GM21381 (cell line): Measurements from ENCODE around the gene ICAM5.
"Not testable (repeated sequence)": the region's sequence is repeated elsewhere in the genome, so short reads cannot be mapped to it uniquely, and the experiment has no call there.

ENCODE experiments used
- ATAC-seq: cut with Tn5 transposase; IDR thresholded peaks from one replicate; pipeline ENCODE4 v1.9.1; 2021; ENCODE audit warnings: mild to moderate bottlenecking, moderate library complexity; ENCODE audit not compliant: unreplicated experiment

Gene ICAM5

DNA sequence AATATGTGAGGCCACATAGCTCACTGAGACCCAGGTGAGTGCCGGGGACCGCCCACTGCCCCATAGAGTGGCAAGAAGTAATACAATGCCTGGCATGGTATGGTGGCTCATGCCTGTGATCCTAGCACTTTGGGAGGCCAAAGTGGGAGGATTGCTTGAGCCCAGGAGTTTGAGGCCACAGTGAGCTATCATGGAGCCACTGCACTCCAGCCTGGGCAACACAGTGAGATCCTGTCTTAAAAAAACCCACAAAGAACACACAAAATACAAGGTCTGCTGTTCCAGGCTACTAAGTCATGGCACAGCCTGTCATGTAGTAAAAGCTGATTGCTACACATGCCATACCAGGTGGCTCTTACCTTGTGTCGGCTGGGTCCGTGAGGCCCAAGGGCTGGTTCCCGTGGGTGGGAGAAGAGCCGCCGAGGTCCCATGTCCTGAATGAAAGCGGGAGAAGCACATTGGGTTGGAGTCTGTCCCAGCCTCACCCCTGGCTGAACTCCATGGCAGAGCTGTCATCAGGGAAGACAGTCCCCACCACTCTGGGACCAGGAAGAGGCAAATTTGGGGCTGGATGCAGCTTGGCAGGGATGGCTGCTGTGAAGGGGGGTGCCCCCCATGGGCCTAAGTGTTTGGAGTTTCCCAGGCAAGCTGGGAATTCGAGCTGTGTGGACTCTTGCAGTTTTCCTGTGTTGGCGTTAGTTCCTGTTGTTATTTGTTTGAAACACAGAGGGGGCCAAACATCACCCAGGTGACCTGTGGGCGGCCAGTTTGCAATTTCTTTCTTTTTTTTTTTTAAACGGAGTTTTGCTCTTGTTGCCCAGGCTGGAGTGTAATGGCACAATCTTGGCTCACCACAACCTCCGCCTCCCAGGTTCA, 29.3 kb downstream of the ICAM5 start:
- no peak for ATAC-seq

GRCh38 chr19:10320602-10321416, 31.1 kb downstream of the ICAM5 start:
- ATAC-seq: no peak

- no peak for ATAC-seq
Measured at GRCh38 chr19:10321417-10321797, 31.7 kb downstream of the ICAM5 start.

GRCh38 chr19:10321874-10322835, 32.4 kb downstream of the ICAM5 start:
- no peak for ATAC-seq

- no peak for ATAC-seq
Measured at GRCh38 chr19:10325732-10326131, 36.0 kb downstream of the ICAM5 start.

DNA sequence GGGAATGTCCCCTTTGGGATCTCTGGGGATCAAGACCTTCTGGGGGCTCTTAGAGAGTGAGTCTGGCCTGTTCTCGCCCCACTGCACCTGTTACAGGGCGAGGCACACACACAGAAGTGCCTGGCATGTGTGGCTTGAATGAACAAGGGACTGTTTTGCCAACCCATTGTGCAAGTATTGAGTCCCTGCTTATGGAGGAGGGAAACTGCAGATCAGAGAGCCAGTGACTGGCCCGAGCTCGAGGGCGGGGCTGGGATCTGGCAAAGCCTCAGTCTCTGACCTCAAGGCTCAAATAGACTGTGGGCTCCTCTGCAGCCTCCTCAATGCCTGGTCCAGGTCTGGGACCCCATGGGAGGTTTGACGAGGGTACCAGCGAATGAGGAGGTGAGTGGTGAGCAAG, 38.0 kb downstream of the ICAM5 start:
- ATAC-seq: no peak

- ATAC-seq: no peak
Measured at GRCh38 chr19:10328558-10329429, 39.0 kb downstream of the ICAM5 start.

- no peak for ATAC-seq
Measured at GRCh38 chr19:10329555-10329954, 39.8 kb downstream of the ICAM5 start.

DNA sequence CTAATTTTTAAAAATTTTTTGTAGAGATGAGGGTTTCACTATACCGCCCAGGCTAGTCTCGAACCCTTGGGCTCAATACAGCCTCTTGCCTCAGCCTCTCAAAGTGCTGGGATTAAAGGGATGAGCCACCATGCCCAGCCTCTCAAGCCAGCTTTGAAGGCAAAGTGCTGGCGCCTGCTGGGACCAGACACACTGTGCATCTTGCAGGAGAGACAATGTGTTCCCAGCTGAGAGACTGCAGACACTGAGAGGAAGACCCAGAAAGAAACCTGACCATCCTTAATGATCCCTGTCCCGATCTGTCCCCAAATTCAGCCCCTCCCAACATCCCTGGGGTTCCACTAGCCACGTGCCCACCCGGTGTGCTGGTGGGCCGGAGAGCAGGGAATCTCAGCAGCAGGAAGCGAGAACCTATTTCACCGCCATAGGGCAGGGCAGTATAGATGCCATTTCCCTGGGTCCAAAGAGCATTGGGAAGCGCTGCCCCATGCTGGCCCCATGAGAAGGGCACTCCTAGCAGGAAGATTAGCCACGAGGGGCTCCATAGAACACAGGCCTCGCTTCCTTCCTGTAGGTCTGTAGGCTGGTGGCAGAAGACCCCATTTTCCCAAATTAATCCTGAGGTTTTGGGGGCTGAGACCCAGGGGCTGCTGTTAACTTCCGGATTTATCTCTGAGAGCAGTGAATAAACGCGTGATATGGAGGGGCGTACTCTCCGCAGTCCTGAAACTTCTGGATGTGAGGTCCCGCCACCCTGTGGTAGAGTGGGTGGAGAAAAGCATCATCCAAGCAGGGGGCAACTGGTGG, 42.6 kb downstream of the ICAM5 start:
- ATAC-seq: no peak

GRCh38 chr19:10332965-10333757, 43.4 kb downstream of the ICAM5 start, which contains the start of gene RAVER1:
Gene RAVER1, minus strand, starts transcription at chr19:10333529. Its CDS starts 22 bp downstream, at chr19:10333507.
- peak; percentile 88 for ATAC-seq

DNA sequence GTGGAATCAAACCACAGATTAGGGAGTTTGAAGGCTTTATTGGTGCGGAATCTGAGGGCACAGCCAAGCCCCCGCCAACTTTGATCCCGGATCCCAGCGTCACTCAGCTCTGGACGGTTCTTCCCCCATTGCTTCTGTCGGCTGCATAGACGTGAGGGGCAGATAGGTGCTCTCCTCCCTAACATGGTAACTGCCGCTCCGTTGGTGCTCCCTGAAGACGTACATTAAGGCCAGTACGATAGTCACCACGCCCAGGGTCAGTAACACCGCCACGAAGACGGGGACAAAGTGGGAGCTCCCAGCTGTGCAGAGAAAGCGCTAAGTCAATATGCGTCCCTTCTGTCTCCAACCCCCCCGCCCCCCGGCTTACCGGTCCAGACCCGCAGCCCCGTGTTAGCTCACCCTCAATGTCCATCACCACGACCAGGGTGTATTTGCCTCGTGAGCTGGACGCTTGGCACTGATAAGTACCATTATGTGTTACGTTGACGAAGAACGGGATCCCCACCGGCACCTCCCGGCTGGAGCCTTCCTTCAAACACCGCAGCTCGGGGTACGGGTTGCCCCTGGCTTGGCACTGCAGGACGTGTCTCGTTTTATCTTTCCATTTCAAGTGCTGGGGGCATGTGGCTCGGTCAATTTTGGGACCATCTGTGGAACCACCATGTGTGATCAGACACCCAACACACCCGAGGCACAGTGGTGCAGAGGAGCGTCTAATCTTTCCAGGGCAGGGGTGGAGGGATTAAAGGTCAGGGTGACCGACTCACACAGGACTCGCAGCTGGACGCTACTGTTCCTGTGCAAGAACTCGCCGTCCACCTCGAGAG, 44.2 kb downstream of the ICAM5 start:
- peak; percentile 8 for ATAC-seq

- ATAC-seq: no peak
Measured at GRCh38 chr19:10334588-10335351, 45.0 kb downstream of the ICAM5 start.

- no peak for ATAC-seq
Measured at GRCh38 chr19:10335352-10335985, 45.7 kb downstream of the ICAM5 start.

DNA sequence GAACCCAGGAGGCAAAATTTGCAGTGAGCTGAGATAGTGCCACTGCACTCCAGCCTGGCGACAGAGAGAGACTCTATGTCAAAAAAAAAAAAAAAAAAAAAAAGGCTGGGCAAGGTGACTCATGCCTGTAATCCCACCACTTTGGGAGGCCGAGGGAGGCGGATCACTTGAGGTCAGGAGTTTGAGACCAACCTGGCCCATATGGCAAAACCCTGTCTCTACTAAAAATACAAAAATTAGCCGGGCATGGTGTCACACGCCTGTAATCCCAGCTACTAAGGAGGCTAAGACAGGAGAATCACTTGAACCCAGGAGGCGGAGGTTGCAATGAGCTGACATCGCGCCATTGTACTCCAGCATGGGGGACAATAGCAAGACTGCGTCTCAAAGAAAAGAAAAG, 47.0 kb downstream of the ICAM5 start:
- ATAC-seq: not testable (repeated sequence)

GRCh38 chr19:10338940-10339339, 49.2 kb downstream of the ICAM5 start:
- no peak for ATAC-seq

- ATAC-seq: peak; percentile 72
Measured at GRCh38 chr19:10339380-10339960, 49.7 kb downstream of the ICAM5 start, which contains the start of gene ICAM3. Gene ICAM3, minus strand, starts transcription at chr19:10339624. Its CDS starts 10 bp downstream, at chr19:10339614.
